ENCODE results near the gene IRGQ. TPM values are rescaled to one million over a fixed set of nuclear protein-coding genes. Genes with fewer than 3 reads are reported as not detected.

The IRGQ gene
- total RNA-seq, 1 experiment from 2014 or later, result 24.1 TPM

DNA sequence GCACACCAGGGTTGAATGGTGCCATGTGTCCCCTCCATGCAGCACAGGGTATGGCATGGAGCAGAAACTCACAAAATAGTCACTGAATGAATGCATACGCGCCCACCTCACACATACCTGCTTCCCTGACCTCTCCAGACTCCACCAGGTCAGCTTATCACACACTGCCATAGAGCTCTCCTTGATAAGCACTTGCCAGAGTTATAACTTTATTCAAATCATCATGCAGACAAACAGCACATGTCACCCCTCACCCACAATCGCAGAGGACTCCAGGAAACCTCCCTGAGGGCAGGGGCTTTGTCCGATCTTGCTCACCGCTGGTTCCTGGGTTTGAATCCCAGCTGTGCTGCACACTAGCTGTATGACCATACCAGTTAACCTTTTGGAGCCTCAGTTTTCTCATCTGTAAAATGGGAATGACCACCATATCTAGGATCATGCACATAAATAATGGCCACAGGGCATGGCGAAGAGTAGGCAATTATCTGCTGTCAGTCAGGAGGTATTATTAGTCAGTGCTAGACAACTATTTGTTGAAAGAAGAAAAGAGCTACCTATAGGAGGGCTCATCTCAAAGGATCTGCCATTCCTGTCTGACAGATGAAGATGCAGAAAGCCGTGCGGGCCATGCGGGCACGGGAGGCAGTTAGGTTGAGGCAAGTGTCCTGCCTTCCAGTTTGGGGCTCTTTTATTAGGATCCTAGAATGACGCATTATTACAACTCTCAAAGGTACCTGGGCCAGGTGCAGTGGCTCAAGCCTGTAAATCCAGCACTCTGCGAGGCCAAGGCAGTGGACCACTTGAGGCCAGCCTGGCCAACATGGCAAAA, 34.6 kb downstream of the IRGQ start:
- H3K23ac ChIP-seq (ENCODE audit: insufficient read length, low read depth, low read length), result no peak overlapping the region
- H2AFZ ChIP-seq (ENCODE audit: low read length), result no peak overlapping the region
- peaks cover 6 to 35% (median 23%) of the 10 kb centered on the region in 3 experiments; a peak in 6 of 7 replicates for H3K36me3 Mint-ChIP-seq (ENCODE audit: insufficient read depth in 1 of 3, low read depth in 3 of 3)
- no peak overlapping the region for H3K4ac ChIP-seq (ENCODE audit: low read depth, low read length)
- no peak overlapping the region for H2BK5ac ChIP-seq (ENCODE audit: insufficient read length, low read length)
- H3K27me3 Mint-ChIP-seq (ENCODE audit: low read depth), result no peaks in the 10 kb centered on the region; the same call in 1 of the 2 replicates
- H3K23me2 ChIP-seq (ENCODE audit: insufficient read length, low read depth, low read length, poor library complexity, severe bottlenecking), result no peaks in the 10 kb centered on the region
- no peaks in the 10 kb centered on the region for H3K9me3 Mint-ChIP-seq
- WGBS (ENCODE audit: extremely low coverage, insufficient read length, low lambda C conversion rate), result no CpG with 5 or more reads among the region's 12 CpGs
- no peak overlapping the region for H3K56ac ChIP-seq (ENCODE audit: insufficient read length, low read depth, low read length)
- H3K9me3 ChIP-seq (ENCODE audit: control insufficient read depth, low read depth, low read length), result no peaks in the 10 kb centered on the region
- H4K91ac ChIP-seq (ENCODE audit: insufficient read length, low read depth, low read length), result no peak overlapping the region
- no peaks in the 10 kb centered on the region for H3K79me2 ChIP-seq (ENCODE audit: insufficient read depth, low read length)
- H4K20me1 ChIP-seq (ENCODE audit: control insufficient read depth, insufficient read depth, insufficient read length), result no peaks in the 10 kb centered on the region
- no peak overlapping the region for H4K5ac ChIP-seq (ENCODE audit: insufficient read length, low read depth, low read length)
- no peaks in the 10 kb centered on the region for H3K4me1 ChIP-seq (ENCODE audit: insufficient read depth, low read length)
- H3K27me3 ChIP-seq (ENCODE audit: insufficient read depth, low read length), result no peaks in the 10 kb centered on the region
- no peak for DNase-seq
- H3K9ac ChIP-seq (ENCODE audit: extremely low read depth, insufficient read length, low read length), result no peak overlapping the region
- H2BK12ac ChIP-seq (ENCODE audit: insufficient read length, low read depth, low read length), result no peak overlapping the region
- H3K14ac ChIP-seq (ENCODE audit: insufficient read depth, low read length), result no peak overlapping the region
- no peak overlapping the region for H3K4me2 ChIP-seq (ENCODE audit: insufficient read depth, insufficient read length, low read length)
- H3K27ac Mint-ChIP-seq, result peak overlapping the region in 2 of 3 experiments; percentile 5 to 74; a peak in 4 of 7 replicates
- TF ChIP-seq, protein P1, sequence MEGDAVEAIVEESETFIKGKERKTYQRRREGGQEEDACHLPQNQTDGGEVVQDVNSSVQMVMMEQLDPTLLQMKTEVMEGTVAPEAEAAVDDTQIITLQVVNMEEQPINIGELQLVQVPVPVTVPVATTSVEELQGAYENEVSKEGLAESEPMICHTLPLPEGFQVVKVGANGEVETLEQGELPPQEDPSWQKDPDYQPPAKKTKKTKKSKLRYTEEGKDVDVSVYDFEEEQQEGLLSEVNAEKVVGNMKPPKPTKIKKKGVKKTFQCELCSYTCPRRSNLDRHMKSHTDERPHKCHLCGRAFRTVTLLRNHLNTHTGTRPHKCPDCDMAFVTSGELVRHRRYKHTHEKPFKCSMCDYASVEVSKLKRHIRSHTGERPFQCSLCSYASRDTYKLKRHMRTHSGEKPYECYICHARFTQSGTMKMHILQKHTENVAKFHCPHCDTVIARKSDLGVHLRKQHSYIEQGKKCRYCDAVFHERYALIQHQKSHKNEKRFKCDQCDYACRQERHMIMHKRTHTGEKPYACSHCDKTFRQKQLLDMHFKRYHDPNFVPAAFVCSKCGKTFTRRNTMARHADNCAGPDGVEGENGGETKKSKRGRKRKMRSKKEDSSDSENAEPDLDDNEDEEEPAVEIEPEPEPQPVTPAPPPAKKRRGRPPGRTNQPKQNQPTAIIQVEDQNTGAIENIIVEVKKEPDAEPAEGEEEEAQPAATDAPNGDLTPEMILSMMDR (conservative IDR thresholded peaks at IDR 0.05), result no peak
- no peak overlapping the region for H3K4me3 Mint-ChIP-seq
- H2BK20ac ChIP-seq (ENCODE audit: low read depth, low read length, poor library complexity, severe bottlenecking), result no peak overlapping the region
- H3K4me1 Mint-ChIP-seq, result no peaks in the 10 kb centered on the region
- no peak overlapping the region for H3K27ac ChIP-seq (ENCODE audit: insufficient read length, low read depth, low read length)
- H3K18ac ChIP-seq (ENCODE audit: insufficient read length, low read depth, low read length), result no peak overlapping the region
- no peak overlapping the region for H2BK15ac ChIP-seq (ENCODE audit: low read depth, low read length)
- H2AK5ac ChIP-seq (ENCODE audit: insufficient read length, low read length), result no peak overlapping the region
- H3T11ph ChIP-seq (ENCODE audit: low read length), result no peak overlapping the region
- no peak overlapping the region for H4K8ac ChIP-seq (replicated peaks; ENCODE audit: insufficient read length, low read depth, low read length)
- no peaks in the 10 kb centered on the region for H3K79me1 ChIP-seq (ENCODE audit: insufficient read depth, low read depth, low read length, poor library complexity, severe bottlenecking)
- H2BK120ac ChIP-seq (ENCODE audit: low read depth, low read length, poor library complexity, severe bottlenecking), result no peak overlapping the region
